Endodermal cell (in vitro differentiated cells): Measurements from ENCODE around the gene SSC5D. TPM values are rescaled to one million over a fixed set of nuclear protein-coding genes. Genes with fewer than 3 reads are reported as not detected.
A peak's percentile ranks its signal among the peaks of the same experiment; 100 is the strongest.

ENCODE experiments used
- DNase-seq: peaks from one replicate; pipeline ENCODE4 v3.0.0-alpha.2; 2017
- H3K27ac ChIP-seq: 2 replicates; pipeline ENCODE4 v1.5.1; 2013; ENCODE audit warnings: mild to moderate bottlenecking, low read depth, low read length, moderate library complexity
- H3K27me3 ChIP-seq: 2 replicates; pipeline ENCODE4 v1.6.1; 2013; ENCODE audit warnings: mild to moderate bottlenecking, low read length, moderate library complexity; ENCODE audit not compliant: insufficient read depth, control insufficient read depth, poor library complexity, severe bottlenecking
- H3K36me3 ChIP-seq: 2 replicates; pipeline ENCODE4 v1.7.0; 2013; ENCODE audit warnings: mild to moderate bottlenecking, low read length, moderate library complexity; ENCODE audit not compliant: control insufficient read depth, insufficient read depth
- H3K4me1 ChIP-seq: one replicate; pipeline ENCODE4 v1.7.0; 2013; ENCODE audit warnings: low read length; ENCODE audit not compliant: control insufficient read depth, insufficient read depth
- H3K4me3 ChIP-seq: 2 replicates; pipeline ENCODE4 v1.5.1; 2013; ENCODE audit warnings: mild to moderate bottlenecking, low read length, moderate library complexity
- H3K9ac ChIP-seq: 2 replicates; pipeline ENCODE4 v1.6.1; 2013; ENCODE audit warnings: mild to moderate bottlenecking, low read length, moderate library complexity; ENCODE audit not compliant: poor library complexity, severe bottlenecking; ENCODE audit errors: extremely low read depth
- H3K9me3 ChIP-seq: 2 replicates; pipeline ENCODE4 v1.6.1; 2013; ENCODE audit warnings: mild to moderate bottlenecking, low read length, moderate library complexity; ENCODE audit not compliant: control insufficient read depth
- H3K27ac Mint-ChIP-seq: 2 replicates; pipeline ENCODE4 v1.8.0; 2020; ENCODE audit warnings: mixed read lengths
- H3K27me3 Mint-ChIP-seq: 2 replicates; pipeline ENCODE4 v1.8.0; 2021; ENCODE audit warnings: mild to moderate bottlenecking, mixed read lengths; ENCODE audit not compliant: insufficient read depth
- H3K36me3 Mint-ChIP-seq: 2 replicates; pipeline ENCODE4 v1.8.0; 2020; ENCODE audit warnings: low read depth, mixed read lengths
- H3K4me1 Mint-ChIP-seq: 2 replicates; pipeline ENCODE4 v1.8.0; 2020; ENCODE audit warnings: mixed read lengths
- H3K4me3 Mint-ChIP-seq: 2 replicates; pipeline ENCODE4 v1.8.0; 2020; ENCODE audit warnings: mild to moderate bottlenecking, moderate library complexity, mixed read lengths
- H3K9me3 Mint-ChIP-seq: 2 replicates; pipeline ENCODE4 v1.8.0; 2020; ENCODE audit warnings: mild to moderate bottlenecking, mixed read lengths
- CTCF ChIP-seq: fragments of 200-600 bp; sonication (generic); conservative IDR thresholded peaks from 2 replicates; pipeline ENCODE4 v1.5.0; 2021; ENCODE audit warnings: antibody characterized with exemption, mild to moderate bottlenecking
- WGBS, 2 experiments: methylation state at CpG; one replicate each; pipeline versions ENCODE4 v1.1.5 to v1.1.7; 2013; ENCODE audit warnings: missing lambda C conversion rate in 2 of 2, mixed read lengths in 1 of 2; ENCODE audit not compliant: insufficient coverage in 1 of 2, insufficient read length in 1 of 2; 5-methylcytosine and 5-hydroxymethylcytosine counted together
- total RNA-seq, 2 donors: library from RNA; stranded (reverse); fragmentation: NEBNext Ultra II Directional in 1 of 2; extraction: Animal tissue kit (Norgen Biotek cat#: 25700) in 1 of 2; gene quantifications; 2 replicates in 1 of 2; 3 replicates in 1 of 2; pipeline ENCODE4 v1.2.1, GENCODE V29; 2021

Gene SSC5D
- total RNA-seq, 2 donors from 2014 or later: 1.4 to 2.4 TPM

GRCh38 chr19:55502197-55502952 lies 14.1 kb downstream of the SSC5D start:
- Histone ChIP-seq H3K9ac (no peak overlapping the region), H3K4me3 (no peak overlapping the region), H3K4me1 (no peaks in the 10 kb centered on the region), H3K27me3 (peaks cover 19% of the 10 kb centered on the region), H3K36me3 (no peaks in the 10 kb centered on the region), H3K9me3 (peaks cover 6% of the 10 kb centered on the region), H3K27ac (no peak overlapping the region)
- Mint-ChIP-seq H3K27ac (no peak overlapping the region), H3K9me3 (peaks cover 14% of the 10 kb centered on the region), H3K27me3 (peaks cover 80% of the 10 kb centered on the region), H3K4me1 (no peaks in the 10 kb centered on the region), H3K4me3 (no peak overlapping the region), H3K36me3 (no peaks in the 10 kb centered on the region)
- TF ChIP-seq CTCF: no peak
- no peak for DNase-seq
- 87 to 88% methylated on average over 6 to 9 of the region's 9 CpGs for WGBS, 2 experiments

- peaks cover 19% of the 10 kb centered on the region for H3K27me3 ChIP-seq
- 93% methylated on average over 14 to 17 of the region's 17 CpGs for WGBS, 2 experiments
- H3K36me3 Mint-ChIP-seq: no peaks in the 10 kb centered on the region
- H3K9ac ChIP-seq: no peak overlapping the region
- no peak overlapping the region for H3K27ac Mint-ChIP-seq
- H3K4me1 ChIP-seq: no peaks in the 10 kb centered on the region
- no peaks in the 10 kb centered on the region for H3K4me1 Mint-ChIP-seq
- H3K4me3 ChIP-seq: no peak overlapping the region
- H3K4me3 Mint-ChIP-seq: no peak overlapping the region
- no peak for TF ChIP-seq CTCF
- no peak for DNase-seq
- H3K9me3 ChIP-seq: peaks cover 6% of the 10 kb centered on the region
- H3K27me3 Mint-ChIP-seq: peaks cover 81% of the 10 kb centered on the region
- no peaks in the 10 kb centered on the region for H3K36me3 ChIP-seq
- H3K9me3 Mint-ChIP-seq: peaks cover 14% of the 10 kb centered on the region
- H3K27ac ChIP-seq: no peak overlapping the region
Measured at GRCh38 chr19:55503157-55503501, 14.9 kb downstream of the SSC5D start.

- peaks cover 19% of the 10 kb centered on the region for H3K27me3 ChIP-seq
- 30 to 32% methylated on average over 24 to 64 of the region's 64 CpGs for WGBS, 2 experiments
- no peak overlapping the region for H3K27ac ChIP-seq
- peak; percentile 100 for TF ChIP-seq CTCF
- H3K9ac ChIP-seq: no peak overlapping the region
- H3K27me3 Mint-ChIP-seq: peaks cover 80% of the 10 kb centered on the region
- peak; percentile 98 for DNase-seq
- no peaks in the 10 kb centered on the region for H3K36me3 ChIP-seq
- peaks cover 14% of the 10 kb centered on the region for H3K9me3 Mint-ChIP-seq
- no peaks in the 10 kb centered on the region for H3K36me3 Mint-ChIP-seq
- peaks cover 6% of the 10 kb centered on the region for H3K9me3 ChIP-seq
- H3K4me3 Mint-ChIP-seq: peak overlapping the region; percentile 28
- no peak overlapping the region for H3K27ac Mint-ChIP-seq
- no peaks in the 10 kb centered on the region for H3K4me1 Mint-ChIP-seq
- peak overlapping the region; percentile 67 for H3K4me3 ChIP-seq
- H3K4me1 ChIP-seq: no peaks in the 10 kb centered on the region
Measured at GRCh38 chr19:55503502-55504251, 15.4 kb downstream of the SSC5D start.
